Keratinocyte (primary cell): Measurements from ENCODE around the gene KLHDC3. TPM values are rescaled to one million over a fixed set of nuclear protein-coding genes. Genes with fewer than 3 reads are reported as not detected.

Experiments used
- DNase-seq: peaks from one replicate; pipeline ENCODE4 v3.0.0-alpha.2; 2011; ENCODE audit warnings: low read depth, missing footprints, low spot score
- FAIRE-seq: peaks from 2 replicates; lab custom pipeline; 2011; peaks lifted over from hg19 to GRCh38; lab: Jason Lieb, UNC
- H2AFZ ChIP-seq: 2 replicates; pipeline ENCODE4 v1.6.0; 2012; ENCODE audit warnings: low read length, control low read depth, inconsistent platforms; ENCODE audit not compliant: control insufficient read depth
- H3K27ac ChIP-seq: 2 replicates; pipeline ENCODE4 v1.5.1; 2011; ENCODE audit warnings: low read length; ENCODE audit not compliant: control insufficient read depth, insufficient read depth
- H3K27me3 ChIP-seq: 3 replicates; pipeline ENCODE4 v1.6.0; 2011; ENCODE audit warnings: low read length; ENCODE audit not compliant: control insufficient read depth, insufficient read depth; ENCODE audit errors: extremely low read depth
- H3K36me3 ChIP-seq, 2 experiments: 2 replicates in 1 of 2; 3 replicates in 1 of 2; pipeline ENCODE4 v1.5.1; 2011; ENCODE audit warnings: low read length in 2 of 2, mild to moderate bottlenecking in 1 of 2; ENCODE audit not compliant: control insufficient read depth in 2 of 2, insufficient read depth in 2 of 2; ENCODE audit errors: extremely low read depth in 1 of 2
- H3K4me1 ChIP-seq: 3 replicates; pipeline ENCODE4 v1.5.1; 2011; ENCODE audit warnings: low read length; ENCODE audit not compliant: control insufficient read depth, insufficient read depth; ENCODE audit errors: extremely low read depth
- H3K4me2 ChIP-seq: 3 replicates; pipeline ENCODE4 v1.6.0; 2011; ENCODE audit warnings: low read depth, low read length; ENCODE audit not compliant: control insufficient read depth, insufficient read depth; ENCODE audit errors: extremely low read depth
- H3K4me3 ChIP-seq, 3 experiments: fragments of 200-600 bp in 1 of 3; sonication (generic) in 1 of 3; 2 replicates in 2 of 3; 3 replicates in 1 of 3; pipeline ENCODE4 v1.5.1; 2011 to 2016; ENCODE audit warnings: low read length in 3 of 3, mild to moderate bottlenecking in 3 of 3, control low read depth in 2 of 3, inconsistent platforms in 1 of 3, low read depth in 1 of 3, mixed read lengths in 1 of 3, mixed run types in 1 of 3, moderate library complexity in 1 of 3; ENCODE audit not compliant: control insufficient read depth in 2 of 3, insufficient read depth in 2 of 3; ENCODE audit errors: extremely low read depth in 1 of 3
- H3K79me2 ChIP-seq: 2 replicates; pipeline ENCODE4 v1.6.0; 2012; ENCODE audit warnings: low read length; ENCODE audit not compliant: control insufficient read depth, insufficient read depth
- H3K9ac ChIP-seq: 3 replicates; pipeline ENCODE4 v1.6.0; 2011; ENCODE audit warnings: low read length; ENCODE audit not compliant: control insufficient read depth, insufficient read depth; ENCODE audit errors: extremely low read depth
- H3K9me1 ChIP-seq: 3 replicates; pipeline ENCODE4 v1.6.0; 2011; ENCODE audit warnings: low read length; ENCODE audit not compliant: control insufficient read depth, insufficient read depth; ENCODE audit errors: extremely low read depth
- H3K9me3 ChIP-seq: 2 replicates; pipeline ENCODE4 v1.5.1; 2012; ENCODE audit warnings: low read depth, low read length; ENCODE audit not compliant: control insufficient read depth
- H4K20me1 ChIP-seq: 3 replicates; pipeline ENCODE4 v1.6.0; 2011; ENCODE audit warnings: low read length; ENCODE audit not compliant: control insufficient read depth, insufficient read depth; ENCODE audit errors: extremely low read depth
- CTCF ChIP-seq, 3 experiments: IDR thresholded peaks in 1 of 3; conservative IDR thresholded peaks in 1 of 3; optimal IDR thresholded peaks in 1 of 3; 2 replicates in 2 of 3; 3 replicates in 1 of 3; pipeline versions ENCODE3 to v1.5.1; 2011; ENCODE audit warnings: low read length in 3 of 3, mild to moderate bottlenecking in 3 of 3, moderate library complexity in 2 of 3, control low read depth in 1 of 3, inconsistent platforms in 1 of 3; ENCODE audit not compliant: insufficient read depth in 2 of 3; ENCODE audit errors: extremely low read depth in 1 of 3
- EZH2 ChIP-seq: IDR thresholded peaks from one replicate; pipeline ENCODE4 v1.6.1; 2012; ENCODE audit warnings: inconsistent platforms, mild to moderate bottlenecking, low read length, moderate library complexity
- dilution Hi-C: fragments of 300-500 bp; cut with MboI; formaldehyde crosslinking; loops from one replicate; pipeline ENCODE4 v1.7.0; 2020; ENCODE audit warnings: low sequenced_read_pairs; ENCODE audit not compliant: extremely low pct_ligation_motif_present
- polyA plus RNA-seq, 5 experiments: library from polyadenylated mRNA; depleted of rRNA in 3 of 5; stranded (reverse) in 3 of 5; stranded (forward) in 1 of 5; unstranded in 1 of 5; fragments of >200 nt; gene quantifications; 1 replicate in 1 of 5; 2 replicates in 3 of 5; 3 replicates in 1 of 5; pipeline versions ENCODE4 v1.2.1 to v1.2.3, GENCODE V29; 2011 to 2012; ENCODE audit warnings: missing spikeins in 2 of 5, low read depth in 1 of 5, low replicate concordance in 1 of 5

The KLHDC3 gene
- polyA plus RNA-seq, 1 donor (not counting 4 experiments of a cell fraction or from before 2014, with no cell fraction given) = 24.8 TPM

GRCh38 chr6:43014434-43014909, 423 bp downstream of the KLHDC3 start:
- TF ChIP-seq EZH2 = no peak
- no peak for TF ChIP-seq CTCF (optimal IDR thresholded peaks at IDR 0.05 in 1 of 3, IDR thresholded peaks at IDR 0.05 in 1 of 3, conservative IDR thresholded peaks at IDR 0.05 in 1 of 3; ENCODE audit: extremely low read depth in 1 of 3, insufficient read depth in 2 of 3, low read length in 3 of 3)
- dilution Hi-C loops = no loop called here
- H3K9me3 ChIP-seq = no peaks in the 10 kb centered on the region
- peak overlapping the region; percentile 72 for H2AFZ ChIP-seq
- DNase-seq (no peak), FAIRE-seq (no peak)
- no peaks in the 10 kb centered on the region for H3K27me3 ChIP-seq
- peaks cover 16% of the 10 kb centered on the region for H3K4me1 ChIP-seq
- peak overlapping the region; percentile 91 for H3K9ac ChIP-seq
- H3K27ac ChIP-seq = peak overlapping the region; percentile 83
- H3K36me3 ChIP-seq = peaks cover 28 to 29% of the 10 kb centered on the region in 2 experiments
- peaks cover 41% of the 10 kb centered on the region for H3K79me2 ChIP-seq
- H4K20me1 ChIP-seq = no peaks in the 10 kb centered on the region
- peak overlapping the region; percentile 61 to 95 (median 87) for H3K4me3 ChIP-seq
- H3K9me1 ChIP-seq = no peaks in the 10 kb centered on the region
- peak overlapping the region; percentile 99 for H3K4me2 ChIP-seq

DNA sequence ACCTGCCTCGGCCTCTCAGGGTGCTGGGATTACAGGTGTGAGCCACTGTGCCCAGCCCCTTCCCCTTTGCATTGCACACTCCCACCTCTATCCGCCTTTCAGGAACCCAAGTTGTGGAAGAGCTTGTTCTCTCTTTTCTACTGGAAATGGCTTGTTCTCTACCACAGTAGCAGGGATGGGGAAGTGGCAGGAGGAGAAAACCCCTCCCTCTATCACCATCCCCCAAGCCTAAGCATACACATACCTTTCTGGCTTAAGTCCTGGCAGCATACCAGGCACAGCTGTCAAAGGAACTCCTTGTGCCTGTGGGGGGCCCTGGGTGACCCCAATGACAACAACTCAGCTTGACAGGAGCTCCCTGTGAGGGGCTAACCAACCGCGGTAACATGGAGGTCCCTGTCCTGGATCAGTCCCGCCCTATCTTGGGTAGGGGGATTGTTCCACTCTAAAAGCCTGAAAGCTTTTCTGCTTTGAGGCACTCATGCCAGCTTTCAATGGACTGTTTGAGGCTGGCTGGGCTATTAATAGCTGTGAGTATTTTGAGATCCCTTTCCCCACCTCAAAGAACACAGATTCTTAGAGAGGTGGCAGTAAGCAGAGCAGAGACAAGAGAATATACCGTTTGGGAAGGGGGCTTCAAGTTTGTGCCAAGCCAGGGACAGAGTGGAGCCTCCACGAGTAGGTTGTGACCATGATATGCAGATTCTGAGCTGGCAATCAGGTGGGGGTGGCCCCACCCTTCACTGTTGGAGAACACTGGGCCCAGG, 2.3 kb downstream of the KLHDC3 start:
- H3K4me3 ChIP-seq = no peak overlapping the region
- TF ChIP-seq EZH2 (no peak), CTCF (optimal IDR thresholded peaks at IDR 0.05 in 1 of 3, IDR thresholded peaks at IDR 0.05 in 1 of 3, conservative IDR thresholded peaks at IDR 0.05 in 1 of 3; ENCODE audit: extremely low read depth in 1 of 3, insufficient read depth in 2 of 3, low read length in 3 of 3) (no peak)
- no peak overlapping the region for H3K27ac ChIP-seq
- no peaks in the 10 kb centered on the region for H4K20me1 ChIP-seq
- dilution Hi-C loops = no loop called here
- no peak overlapping the region for H2AFZ ChIP-seq
- H3K79me2 ChIP-seq = peaks cover 41% of the 10 kb centered on the region
- FAIRE-seq (no peak), DNase-seq (no peak)
- no peak overlapping the region for H3K9ac ChIP-seq
- no peaks in the 10 kb centered on the region for H3K27me3 ChIP-seq
- H3K9me1 ChIP-seq = no peaks in the 10 kb centered on the region
- peaks cover 23% of the 10 kb centered on the region for H3K4me1 ChIP-seq
- H3K4me2 ChIP-seq = no peak overlapping the region
- H3K9me3 ChIP-seq = no peaks in the 10 kb centered on the region
- peaks cover 19 to 21% of the 10 kb centered on the region in 2 experiments for H3K36me3 ChIP-seq
